SK-N-DZ (cell line): ENCODE data around the gene PLK4.
"Not testable (repeated sequence)": the region's sequence is repeated elsewhere in the genome, so short reads cannot be mapped to it uniquely, and the experiment has no call there.

Experiments
- DNase-seq: peaks from one replicate; pipeline ENCODE4 v3.0.0-alpha.2; 2015; ENCODE audit warnings: low spot score
- small RNA-seq, 2 experiments: library from RNA; depleted of rRNA; stranded (forward); fragments of <200 nt; gene quantifications; one replicate each; pipeline ENCODE3, GENCODE V24; 2014

Gene PLK4

GRCh38 chr4:127905029-127905428 is 24.3 kb downstream of the PLK4 start:
- DNase-seq: no peak

GRCh38 chr4:127916512-127916911 is 35.8 kb downstream of the PLK4 start:
- no peak for DNase-seq

DNA sequence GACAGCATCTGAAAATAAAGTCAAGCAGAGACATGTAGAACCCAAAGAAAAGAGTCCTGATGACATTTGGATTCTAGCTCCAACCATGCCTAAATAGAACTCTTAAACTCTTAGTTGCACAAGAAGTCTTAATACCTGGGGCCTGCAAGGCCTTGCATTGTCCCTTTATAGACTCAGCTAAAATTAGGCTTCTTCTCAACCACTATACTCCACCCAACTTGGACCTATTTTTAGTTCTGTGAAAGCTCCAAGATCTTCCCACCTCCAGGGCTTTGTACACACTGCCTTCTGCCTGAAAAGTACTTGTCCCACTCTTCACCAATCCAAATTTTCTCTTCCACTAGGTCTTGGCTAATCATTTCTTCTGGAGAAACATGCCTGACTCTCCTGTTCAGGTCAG is 36.5 kb downstream of the PLK4 start:
- no peak for DNase-seq

DNA sequence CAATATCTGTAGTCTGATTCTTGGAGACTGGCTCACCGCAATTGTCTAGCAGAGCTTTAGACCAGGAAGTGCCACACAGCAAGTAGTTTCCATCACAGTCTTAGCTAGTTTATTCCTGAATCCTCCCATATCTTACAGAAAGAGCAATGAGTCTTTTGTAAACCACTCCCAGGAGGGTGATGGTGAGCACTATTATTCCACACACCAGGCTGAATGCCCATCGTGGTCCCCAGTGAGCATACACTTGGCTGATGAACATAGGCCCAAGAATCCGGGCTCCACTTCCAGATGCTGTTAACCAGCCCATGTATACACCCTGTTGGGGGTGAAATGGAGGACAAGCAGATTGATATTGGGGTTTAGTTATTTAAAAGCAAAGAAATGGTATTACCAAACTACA is 39.8 kb downstream of the PLK4 start:
- DNase-seq: no peak

GRCh38 chr4:127922226-127922625 is 41.5 kb downstream of the PLK4 start:
- no peak for DNase-seq

DNA sequence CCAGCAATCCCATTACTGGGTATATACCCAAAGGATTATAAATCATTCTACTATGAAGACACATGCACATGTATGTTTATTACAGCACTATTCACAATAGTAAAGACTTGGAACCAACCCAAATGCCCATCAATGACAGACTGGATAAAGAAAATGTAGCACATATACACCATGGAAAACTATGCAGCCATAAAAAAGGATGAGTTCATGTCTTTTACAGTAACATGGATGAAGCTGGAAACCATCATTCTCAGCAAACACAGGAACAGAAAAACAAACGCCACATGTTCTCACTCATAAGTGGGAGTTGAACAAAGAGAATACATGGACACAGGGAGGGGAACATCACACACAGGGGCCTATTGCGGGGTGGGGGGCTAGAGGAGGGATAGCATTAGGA is 45.0 kb downstream of the PLK4 start:
- not testable (repeated sequence) for DNase-seq

DNA sequence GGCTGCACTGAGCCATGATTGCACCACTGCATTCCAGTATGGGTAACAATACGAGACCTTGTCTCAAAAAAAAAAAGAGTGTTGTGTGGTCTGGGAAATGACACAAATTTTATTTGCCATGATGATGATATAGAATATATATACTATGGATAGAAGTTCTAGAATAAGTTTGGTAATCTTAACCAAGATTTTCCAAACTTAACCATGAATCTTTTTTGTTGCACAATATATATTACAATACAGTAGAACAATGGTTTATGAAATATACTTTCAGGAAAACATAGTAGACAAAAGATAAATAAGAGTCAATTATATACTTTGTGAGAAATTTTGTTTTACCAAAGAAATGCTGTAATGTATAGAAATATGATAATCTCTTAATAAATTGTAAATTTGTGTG is 49.5 kb downstream of the PLK4 start:
- no peak for DNase-seq

DNA sequence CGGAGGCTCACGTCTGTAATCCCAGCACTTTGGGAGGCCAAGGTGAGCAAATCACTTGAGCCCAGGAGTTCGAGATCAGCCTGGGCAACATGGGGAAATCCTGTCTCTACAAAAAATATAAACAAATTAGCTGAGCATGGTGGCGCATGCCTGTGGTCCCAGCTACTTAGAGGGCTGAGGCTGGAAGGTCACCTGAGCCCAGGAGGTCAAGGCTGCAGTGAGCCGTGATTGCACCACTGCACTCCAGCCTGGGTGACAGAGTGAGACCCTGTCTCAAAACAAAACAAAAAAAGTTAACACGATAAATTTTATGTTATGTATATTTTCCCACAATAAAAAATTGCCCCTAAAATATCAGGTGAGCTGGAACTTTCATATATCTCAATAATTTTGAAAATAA is 51.1 kb downstream of the PLK4 start:
- DNase-seq: not testable (repeated sequence)

DNA sequence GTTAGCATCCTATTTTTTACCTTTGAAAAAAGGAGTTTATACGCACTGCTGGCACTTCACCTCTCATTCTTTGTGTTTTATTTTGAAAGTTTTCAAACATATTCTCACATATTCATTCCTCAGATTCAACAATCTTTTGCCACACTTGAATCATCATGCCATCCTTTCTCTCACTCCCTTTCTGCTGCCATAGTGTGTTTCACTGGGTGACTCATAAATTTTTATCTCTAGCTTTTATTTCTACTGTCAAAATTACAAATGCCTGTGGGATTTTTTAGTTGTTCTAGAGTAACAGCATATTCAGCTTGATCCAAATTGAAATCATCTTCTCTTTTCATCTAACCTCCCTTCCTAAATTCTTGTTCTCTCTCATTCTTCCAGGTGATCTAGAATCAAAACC is 56.3 kb downstream of the PLK4 start:
- no peak for DNase-seq

Small RNA genes lying within 50 kb of the gene (small RNA-seq; reads per million reads assigned to genes)
- 0 reads per million in 2 experiments for gene RNU6-583P
